GM19025 (cell line): ENCODE measurements around the gene RBM17.
"Not testable (repeated sequence)": the region's sequence is repeated elsewhere in the genome, so short reads cannot be mapped to it uniquely, and the experiment has no call there.

Experiments used
- ATAC-seq: cut with Tn5 transposase; IDR thresholded peaks from one replicate; pipeline ENCODE4 v1.9.1; 2021; ENCODE audit warnings: mild to moderate bottlenecking, low read depth, moderate library complexity; ENCODE audit not compliant: unreplicated experiment

RBM17 gene

DNA sequence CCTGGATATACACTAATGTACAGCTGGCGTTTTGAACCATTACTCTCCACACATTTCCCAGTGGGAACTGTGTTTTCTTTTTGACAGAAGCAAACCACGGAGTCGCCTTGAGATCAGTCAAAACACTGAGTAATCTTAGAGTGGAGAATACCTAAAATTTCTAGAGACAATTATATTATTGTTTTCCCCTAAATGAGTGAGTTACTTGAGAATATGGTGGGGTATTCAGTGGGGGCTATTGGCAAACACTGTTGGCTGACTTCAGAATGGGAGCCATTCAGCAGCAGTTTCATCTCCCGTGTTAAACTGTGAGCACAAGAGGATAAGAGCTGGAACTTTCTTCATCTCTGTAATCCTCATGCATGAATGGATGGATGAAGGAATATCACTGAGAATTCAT is 32.9 kb upstream of the RBM17 start:
- ATAC-seq = no peak

DNA sequence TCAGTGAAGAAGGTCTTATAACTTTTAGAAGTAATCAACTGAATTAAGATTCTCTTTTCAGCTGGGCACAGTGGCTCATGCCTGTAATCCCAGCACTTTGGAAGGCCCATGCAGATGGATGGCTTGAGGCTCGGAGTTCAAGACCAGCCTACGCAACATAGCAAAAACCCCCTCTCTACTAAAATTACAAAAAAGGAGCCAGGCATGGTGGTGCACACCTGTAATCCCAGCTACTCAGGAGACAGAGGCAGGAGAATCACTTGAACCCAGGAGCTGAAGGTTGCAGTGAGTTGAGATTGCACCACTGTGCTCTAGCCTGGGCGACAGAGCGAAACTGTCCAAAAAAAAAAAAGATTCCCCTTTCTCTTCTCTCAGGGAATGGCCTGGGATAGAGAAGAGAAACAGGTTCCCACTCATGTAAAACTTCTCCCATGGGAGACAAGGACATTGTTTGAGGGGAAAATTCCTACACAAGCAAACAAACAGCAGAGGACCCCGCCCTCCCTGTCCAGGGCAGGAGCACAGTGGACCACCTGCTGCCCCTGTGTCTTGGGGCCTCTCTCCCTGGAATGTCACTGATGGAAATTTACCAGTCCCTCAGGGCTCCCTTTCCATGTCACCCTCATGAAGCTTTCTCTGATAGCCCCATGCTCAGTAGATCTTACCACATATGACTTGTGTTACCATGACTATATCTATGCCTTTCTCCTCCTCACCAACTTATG is 32.3 kb upstream of the RBM17 start:
- no peak for ATAC-seq

DNA sequence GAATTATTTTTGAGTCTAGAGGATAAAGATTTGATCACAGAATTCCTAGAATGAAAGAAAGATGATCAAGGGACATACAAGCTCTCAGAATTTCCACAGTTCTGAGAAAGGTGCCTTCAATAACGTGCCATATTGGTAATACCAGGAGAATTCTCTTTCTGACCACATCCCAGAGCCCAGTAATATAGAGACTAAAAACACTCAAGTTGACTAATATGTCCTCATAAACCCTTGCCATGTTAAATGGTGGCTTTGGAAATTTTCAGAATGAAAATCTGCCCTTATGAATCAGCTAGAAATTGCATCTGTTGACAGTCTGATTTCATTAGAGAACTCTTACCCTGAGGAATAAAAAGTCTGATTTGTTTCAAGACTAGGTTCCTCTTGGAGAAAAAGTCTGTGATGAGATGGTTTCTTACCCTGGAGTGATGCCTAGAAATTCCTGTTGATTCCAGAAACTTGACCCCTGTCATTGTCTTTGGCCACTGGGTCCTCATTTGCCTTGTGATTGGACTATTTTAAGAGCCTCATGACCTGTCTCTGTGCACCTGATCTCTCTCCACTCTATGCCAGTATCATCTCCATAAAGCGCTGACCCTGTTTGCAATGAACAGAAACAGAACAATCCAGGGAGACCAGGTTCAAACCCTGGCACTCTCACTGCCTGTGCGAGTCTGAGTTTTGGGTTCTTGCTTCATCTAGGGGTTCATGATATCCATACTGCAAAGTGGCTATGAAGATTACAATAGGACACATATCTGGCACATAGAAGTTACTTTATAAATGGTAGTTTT is 30.0 kb upstream of the RBM17 start:
- no peak for ATAC-seq

DNA sequence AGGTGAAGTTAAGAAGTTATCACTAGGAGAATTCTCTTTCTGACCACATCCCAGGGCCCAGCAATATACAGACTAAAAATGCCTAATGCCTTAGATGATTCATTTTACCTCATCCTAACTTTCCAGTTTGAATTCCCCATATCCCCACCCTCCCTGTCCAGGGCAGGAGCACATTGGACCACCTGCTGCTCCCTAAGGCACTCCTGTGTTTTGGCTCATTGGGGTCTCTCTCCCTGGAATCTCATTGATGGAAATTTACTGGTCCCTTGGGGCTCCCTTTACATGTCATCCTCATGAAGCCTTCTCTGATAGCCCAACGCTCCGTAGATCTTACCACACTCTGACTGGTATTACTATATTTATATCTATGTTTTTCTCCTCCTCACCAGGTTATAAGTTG is 29.3 kb upstream of the RBM17 start:
- ATAC-seq = no peak

DNA sequence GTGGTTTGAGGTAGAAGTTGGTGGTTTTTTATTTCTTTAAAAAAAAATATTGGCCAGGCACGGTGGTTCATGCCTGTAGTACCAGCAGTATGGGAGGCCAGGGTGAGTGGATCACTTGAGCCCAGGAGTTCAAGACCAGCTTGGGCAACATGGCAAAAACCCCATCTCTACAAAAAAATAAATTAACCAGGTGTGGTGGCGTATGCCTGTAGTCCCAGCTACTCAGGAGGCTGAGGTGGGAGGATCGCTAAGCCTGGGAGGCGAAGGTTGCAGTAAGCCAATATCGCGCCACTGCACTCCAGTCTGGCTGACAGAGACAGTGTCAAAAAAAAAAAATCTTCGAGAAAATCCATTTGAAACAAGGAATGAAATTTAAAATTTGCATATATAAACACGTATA is 27.8 kb upstream of the RBM17 start:
- no peak for ATAC-seq

DNA sequence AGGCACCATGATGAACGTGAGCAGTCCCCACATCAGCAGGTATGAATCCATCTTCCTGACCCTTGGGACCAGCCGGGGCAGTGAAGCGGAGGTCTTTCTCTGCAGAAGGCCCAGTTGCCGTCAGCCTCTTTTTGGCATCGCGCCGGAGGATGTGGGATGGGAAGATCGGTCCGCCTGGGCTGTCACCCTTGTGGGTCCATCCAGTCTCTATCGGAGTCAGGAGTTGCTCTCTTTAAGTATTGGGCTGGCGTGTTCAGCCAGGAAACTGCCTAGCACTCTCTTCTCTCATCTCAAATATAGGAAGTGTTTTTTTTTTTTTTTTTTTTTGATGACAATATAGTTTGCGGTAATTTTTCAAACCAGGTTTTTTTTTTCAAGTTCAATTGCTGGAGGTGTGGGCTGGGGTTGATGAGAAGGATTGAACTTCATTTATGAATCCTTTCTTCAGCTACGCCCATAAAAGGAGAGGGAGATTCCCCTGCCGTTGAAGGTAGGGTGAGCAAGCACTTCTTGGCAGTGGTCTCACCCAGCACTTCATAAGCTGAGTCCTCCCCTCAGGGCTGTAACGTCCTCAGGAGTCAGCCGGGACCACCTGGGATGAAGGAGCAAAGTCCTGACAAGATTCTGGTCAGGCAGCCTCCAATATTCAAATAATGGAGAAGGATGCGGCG is 26.6 kb upstream of the RBM17 start, which contains the start of gene IL2RA:
Gene IL2RA, minus strand, starts transcription at position 267 of the 671 bp plus-strand sequence. Its CDS starts 216 bp downstream, at position 51.
- no peak for ATAC-seq

DNA sequence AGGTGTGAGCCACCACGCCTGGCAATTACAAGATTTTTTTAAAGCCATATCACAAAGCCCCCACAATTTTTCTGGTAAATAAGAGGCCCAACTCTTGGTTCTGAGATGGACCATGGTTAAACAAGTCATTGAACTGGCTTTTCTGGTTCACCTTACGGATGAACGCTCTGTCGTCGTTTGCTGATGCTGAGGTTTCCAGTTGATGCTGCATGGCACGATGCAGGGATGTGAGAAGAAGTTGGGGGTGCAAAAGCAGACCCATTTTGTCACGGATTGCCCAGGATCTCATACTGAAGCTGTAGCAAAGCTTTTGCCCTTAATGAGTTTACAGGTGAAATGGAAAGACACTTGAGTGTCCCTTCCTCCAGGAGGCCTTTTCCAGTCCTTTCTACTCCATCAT is 24.7 kb upstream of the RBM17 start:
- no peak for ATAC-seq

DNA sequence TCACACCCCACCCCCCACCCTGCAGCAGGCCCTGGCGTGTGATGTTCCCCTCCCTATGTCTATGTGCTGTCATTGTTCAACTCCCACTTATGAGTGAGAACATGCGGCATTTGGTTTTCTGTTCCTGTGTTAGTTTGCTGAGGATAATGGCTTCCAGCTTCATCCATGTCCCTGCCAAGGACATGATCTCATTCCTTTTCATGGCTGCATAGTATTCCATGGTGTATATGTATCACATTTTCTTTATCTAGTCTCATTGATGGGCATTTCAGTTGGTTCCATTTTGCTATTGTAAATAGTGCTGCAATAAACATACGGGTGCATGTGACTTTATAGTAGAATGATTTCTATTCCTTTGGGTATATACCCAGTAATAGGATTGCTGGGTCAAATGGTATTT is 24.1 kb upstream of the RBM17 start:
- ATAC-seq = not testable (repeated sequence)

DNA sequence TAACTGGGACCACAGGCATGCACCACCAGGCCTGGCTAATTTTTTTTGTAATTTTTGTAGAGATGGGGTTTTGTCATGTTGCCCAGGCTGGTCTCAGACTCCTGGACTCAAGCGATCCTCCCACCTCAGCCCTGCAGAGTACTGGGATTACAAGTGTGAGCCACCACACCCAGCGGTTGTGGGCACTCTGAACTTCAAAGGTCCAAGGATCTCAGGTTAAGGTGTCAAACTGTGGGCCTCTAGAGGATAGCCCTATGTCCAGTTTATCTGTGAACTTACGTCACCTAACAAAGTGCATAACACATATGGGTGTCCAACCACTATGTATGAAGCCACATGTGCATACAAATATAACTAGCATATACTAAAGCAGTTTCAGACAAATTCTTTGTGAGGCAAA is 23.4 kb upstream of the RBM17 start:
- ATAC-seq = no peak

DNA sequence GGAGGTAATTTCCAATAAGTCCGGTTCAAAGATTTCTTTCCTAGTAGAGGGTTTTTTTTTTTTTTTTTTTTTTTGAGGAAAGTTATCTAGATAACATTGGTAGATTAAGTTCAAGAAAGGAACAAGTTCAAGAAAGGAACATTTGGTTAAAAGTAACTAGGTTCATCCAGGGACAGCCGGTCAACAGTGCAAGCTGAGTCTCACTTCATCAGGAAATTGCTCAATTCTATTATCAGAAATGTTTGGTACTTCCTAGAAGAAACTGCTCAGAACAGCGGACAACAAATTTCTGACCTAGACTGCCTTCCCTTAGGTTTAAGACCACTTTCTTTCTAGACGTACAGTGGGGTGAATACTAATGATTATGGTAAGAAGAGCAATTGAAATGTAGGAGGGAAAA is 23.0 kb upstream of the RBM17 start:
- ATAC-seq = no peak

DNA sequence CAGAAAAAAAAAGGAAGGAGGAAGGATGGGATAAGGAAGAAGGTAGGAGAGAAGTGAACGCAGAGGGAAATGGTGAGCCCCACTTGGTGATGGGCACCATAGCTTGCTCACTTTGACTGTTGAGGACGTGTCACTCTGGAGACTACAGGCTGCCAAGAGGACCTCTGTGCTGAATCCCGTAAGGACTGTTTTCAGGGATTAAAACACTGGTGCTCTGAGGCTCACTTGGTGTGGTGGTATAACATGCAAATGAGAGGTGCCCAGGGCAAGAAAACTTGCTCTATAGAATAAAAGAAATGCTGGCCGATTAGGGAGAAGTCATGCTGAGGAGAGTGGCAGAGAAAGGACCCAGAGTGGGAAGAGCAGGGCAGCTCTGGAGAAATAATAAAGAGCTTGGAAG is 21.4 kb upstream of the RBM17 start:
- ATAC-seq = no peak

DNA sequence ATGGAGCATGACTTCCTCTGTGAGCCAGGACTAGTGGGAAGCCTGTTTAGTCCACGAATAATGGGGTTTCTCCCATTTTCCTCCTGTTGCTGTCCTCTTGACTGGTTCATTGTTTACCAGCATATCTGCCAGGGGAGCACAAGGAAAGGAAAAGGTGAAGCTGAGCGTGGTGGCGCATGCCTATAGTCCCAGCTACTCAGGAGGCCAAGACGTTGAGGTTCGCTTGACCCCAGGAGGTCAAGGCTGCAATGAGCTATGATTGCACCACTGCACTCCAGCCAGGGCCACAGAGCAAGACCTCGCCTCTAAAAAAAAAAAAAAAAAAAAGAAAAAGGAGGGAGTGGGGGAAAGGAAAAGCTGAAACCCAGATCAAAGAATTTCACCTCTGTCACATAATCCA is 20.8 kb upstream of the RBM17 start:
- no peak for ATAC-seq

DNA sequence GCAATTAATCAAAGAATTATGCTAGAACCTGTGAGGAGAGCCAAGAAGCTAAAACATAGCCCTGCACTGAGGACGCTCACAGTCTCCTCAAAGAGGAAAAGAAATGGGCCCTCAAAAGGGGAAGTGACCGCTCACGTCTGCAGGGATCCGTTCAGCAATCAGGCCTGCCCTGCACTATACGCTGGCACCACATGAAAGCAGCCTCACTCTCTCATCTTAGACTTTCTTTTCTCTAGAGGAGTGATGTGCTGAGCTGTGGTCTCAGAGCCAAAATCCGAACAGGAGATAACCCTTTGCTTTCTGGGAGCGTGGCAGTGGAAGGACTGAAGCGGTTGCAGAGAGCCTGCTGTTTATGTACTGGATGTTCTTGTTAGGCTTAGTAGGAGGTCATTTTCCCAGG is 20.4 kb upstream of the RBM17 start:
- ATAC-seq = no peak

DNA sequence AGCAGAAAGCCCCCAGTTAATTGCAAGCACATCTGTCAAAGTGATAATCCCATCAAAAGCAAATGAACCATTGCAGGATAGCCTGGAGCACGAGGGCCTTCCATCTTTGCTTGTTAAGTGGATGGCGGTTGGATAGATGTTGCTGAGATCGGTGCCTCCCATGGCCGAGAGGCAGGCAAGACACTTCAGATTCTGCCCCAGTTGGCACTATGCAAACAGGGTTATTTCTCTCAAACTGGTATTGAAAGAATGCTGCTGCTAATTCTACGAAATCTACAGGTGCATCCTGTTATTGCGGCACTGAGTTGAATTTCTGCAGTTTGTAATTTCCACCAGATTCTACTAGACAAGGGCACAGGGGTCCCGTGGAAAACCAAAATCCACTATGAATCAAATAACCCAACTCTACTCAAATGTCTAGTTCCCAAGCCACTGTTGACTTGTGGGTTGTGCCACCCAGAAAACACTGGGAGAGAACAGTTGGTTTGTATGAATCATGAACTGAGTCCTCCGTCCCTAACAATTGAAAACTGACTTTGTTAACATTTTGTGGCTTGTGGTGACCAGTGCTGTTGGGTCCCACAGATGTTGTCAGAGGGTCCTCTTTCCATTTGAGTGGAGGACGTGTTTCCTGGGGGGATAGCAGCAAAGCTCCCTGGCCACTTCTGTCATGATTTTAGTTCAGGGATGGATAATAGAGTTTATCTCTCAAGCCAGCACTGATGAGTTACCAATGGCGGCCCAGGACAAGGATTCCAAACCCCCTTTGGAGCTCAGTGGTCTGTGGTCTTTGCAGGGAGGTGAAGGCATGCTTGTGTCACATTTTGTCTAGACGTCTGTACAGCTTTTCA is 19.5 kb upstream of the RBM17 start:
- ATAC-seq = no peak

DNA sequence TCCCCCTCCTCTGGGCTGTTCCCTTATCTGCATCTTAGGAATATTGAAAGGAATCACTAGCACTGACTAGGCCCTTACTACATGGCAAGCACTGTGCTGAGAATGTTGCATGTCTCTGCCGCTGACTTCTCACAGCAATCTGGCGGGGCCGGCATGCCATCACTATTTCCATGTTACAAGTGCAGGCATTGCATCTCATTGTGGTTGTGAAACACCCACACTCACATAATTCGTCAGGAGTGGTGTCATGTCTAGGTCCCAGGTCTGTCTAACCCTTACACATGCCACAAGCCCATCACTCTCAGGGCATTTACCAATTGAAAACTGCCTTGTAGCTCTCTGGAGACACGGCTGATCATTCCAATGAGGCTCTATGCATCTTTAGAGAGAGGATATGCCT is 18.2 kb upstream of the RBM17 start:
- no peak for ATAC-seq

DNA sequence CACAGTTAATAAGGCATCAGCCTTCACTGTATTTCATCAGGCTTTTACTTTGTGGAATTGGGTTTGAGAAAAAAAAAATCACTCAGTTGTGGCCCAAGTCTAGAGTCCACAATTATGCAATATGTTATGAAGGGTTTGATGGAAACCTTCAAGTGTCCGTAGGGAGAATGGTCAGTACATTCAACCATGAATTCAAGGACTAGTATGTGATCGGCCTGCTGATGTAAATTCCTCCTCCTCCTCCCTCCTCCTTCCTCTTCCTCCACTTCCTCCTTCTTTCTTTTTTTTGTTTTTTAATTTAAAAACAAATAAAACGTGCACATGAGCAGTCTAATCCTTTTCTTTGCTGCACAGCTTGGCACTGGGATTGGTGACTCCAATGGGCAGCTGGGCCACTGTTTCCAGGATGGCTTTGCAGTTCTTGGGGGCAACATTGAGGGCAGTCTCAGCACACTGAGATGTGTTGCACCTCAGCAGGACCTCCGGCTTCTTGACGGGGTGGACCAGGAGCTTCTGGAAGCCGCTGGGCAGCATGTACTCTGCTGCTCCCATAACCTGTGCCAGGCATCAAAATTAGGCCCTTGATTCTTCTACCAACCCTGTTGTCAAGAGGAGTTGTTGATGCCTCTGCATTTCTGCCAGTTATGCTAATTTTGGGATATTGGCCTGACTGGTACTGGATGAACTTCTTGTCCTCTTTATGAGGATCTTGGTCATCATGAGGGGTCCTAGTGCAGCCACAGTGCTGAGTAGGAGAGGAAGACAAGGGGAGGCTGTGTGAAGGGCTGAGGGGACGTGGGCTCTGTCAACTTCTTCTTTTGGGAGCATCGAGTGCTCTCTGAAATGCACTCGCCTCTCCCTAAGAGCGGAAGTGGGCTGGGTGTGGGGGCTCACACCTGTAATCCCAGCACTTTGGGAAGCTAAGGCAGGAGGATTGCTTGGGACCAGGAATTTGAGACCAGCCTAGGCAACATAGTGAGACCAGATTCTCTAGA is 17.4 kb upstream of the RBM17 start:
- ATAC-seq = no peak

DNA sequence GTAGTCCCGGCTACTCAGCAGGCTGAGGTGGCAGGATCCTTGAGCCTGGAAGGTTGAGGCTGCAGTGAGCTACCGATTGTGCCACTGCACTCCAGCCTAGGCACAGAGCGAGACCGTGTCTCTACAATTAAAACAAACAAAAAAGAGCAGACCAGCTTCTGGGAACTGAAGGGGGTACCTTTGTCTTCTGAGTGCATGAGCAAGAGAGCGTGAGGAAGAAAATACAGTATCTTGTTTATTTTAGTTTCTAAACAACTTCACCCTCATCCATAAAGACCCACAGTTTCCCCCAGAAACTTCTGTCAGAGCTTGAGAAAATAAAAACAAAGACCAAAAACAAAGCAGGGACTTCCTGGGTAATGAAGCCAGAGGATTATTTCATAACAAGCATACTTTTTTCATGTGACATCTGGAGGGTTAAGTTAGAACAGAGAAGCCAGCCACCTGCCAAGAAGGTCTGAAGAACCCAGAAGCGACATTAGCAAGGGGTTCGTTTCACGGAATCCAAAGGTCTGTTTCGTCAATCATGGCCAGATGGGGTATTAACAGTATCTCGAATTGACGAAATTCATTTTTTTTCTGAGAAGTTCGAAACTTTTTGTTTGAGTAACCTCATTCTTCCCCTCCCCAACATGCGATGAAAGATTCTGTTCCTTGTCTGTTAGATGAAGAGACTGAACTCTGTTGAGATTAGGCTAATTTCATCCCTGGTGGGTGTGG is 16.5 kb upstream of the RBM17 start:
- ATAC-seq = peak; percentile 71

DNA sequence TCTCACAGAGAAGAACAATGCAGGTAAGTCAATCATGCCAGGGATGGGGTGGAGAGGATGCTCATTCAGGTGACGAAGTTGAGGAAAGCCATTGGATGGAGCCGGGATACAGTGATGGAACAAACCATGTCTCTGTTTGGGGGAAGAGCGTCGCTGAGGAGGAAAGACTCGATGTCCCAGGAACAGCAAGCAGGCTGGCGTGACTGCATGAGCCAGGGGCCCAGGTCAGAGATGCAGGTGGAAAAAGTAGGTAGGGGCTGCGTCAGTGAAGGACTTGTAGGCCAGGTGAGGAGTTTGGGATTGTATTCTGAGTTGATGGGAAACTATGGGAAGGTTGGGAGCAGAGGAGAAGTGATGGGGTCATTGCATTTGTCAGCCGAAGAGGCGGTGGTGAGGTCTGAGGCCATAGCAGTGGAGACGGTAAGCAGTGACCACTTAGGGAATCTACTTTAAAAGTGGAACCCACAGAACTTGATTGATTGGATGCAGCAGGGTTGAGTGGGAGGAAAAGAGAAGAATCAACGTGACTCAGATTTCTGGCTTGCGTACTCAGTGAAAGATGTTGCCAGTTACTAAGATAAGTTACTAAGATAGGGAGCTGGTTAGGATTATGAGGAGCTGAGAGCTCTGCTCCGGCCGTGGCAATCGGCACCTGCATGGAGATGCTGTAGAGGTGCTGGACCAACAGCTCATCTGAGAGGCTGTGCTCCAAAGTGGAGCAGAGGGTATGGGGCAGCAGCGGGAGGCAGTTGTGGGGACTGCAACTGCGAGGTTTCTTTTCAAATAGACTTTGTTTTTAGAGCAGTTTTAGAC is 14.1 kb upstream of the RBM17 start:
- no peak for ATAC-seq
